Measurements from ENCODE around the gene RNF111. TPM values are rescaled to one million over a fixed set of nuclear protein-coding genes. Genes with fewer than 3 reads are reported as not detected.

RNF111 gene
- total RNA-seq, 2 experiments from 2014 or later: 32.3 to 37.2 TPM

GRCh38 chr15:59039225-59039624 is 51.8 kb downstream of the RNF111 start:
- POLR2A ChIA-PET: interaction anchor here (0.6 to 1.0 kb wide), 2 partner anchors 13 to 66 kb away, joined by 3 read pairs; partner anchors contain the start of gene CCNB2
- CTCF ChIA-PET: interaction anchor here (2.8 kb wide), 1 partner anchor 14 kb away, joined by 9 read pairs; no protein-coding TSS in a partner anchor
- Mint-ChIP-seq H3K4me3 (no peak overlapping the region), H3K36me3 (ENCODE audit: low read depth) (peaks cover 55% of the 10 kb centered on the region), H3K9me3 (peaks cover 10% of the 10 kb centered on the region), H3K27ac (peak overlapping the region; percentile 27), H3K4me1 (peaks cover 36% of the 10 kb centered on the region), H3K27me3 (no peaks in the 10 kb centered on the region)
- no peak for DNase-seq

- peaks cover 31% of the 10 kb centered on the region for H3K4me1 Mint-ChIP-seq
- H3K27me3 Mint-ChIP-seq: no peaks in the 10 kb centered on the region
- CTCF ChIA-PET: interaction anchor here (0.7 to 1.7 kb wide), 3 partner anchors 10 to 734 kb away, joined by 3 to 6 read pairs (median 4); no protein-coding TSS in a partner anchor
- H3K4me3 Mint-ChIP-seq: no peak overlapping the region
- H3K36me3 Mint-ChIP-seq (ENCODE audit: low read depth): peaks cover 40% of the 10 kb centered on the region
- H3K27ac Mint-ChIP-seq: no peak overlapping the region
- POLR2A ChIA-PET: no interaction called here
- DNase-seq: no peak
- H3K9me3 Mint-ChIP-seq: peaks cover 4% of the 10 kb centered on the region
Measured at GRCh38 chr15:59042041-59042440, 54.6 kb downstream of the RNF111 start.

- Mint-ChIP-seq H3K27ac (no peak overlapping the region), H3K9me3 (no peaks in the 10 kb centered on the region), H3K36me3 (ENCODE audit: low read depth) (peaks cover 36% of the 10 kb centered on the region), H3K4me3 (no peak overlapping the region), H3K27me3 (no peaks in the 10 kb centered on the region), H3K4me1 (peaks cover 27% of the 10 kb centered on the region)
- ChIA-PET POLR2A (interaction anchor here (0.7 kb wide), 1 partner anchor 60 kb away, joined by 3 read pairs; no protein-coding TSS in a partner anchor), CTCF (no interaction called here)
- no peak for DNase-seq
Measured at GRCh38 chr15:59048897-59049296, 61.4 kb downstream of the RNF111 start.

GRCh38 chr15:59051873-59052861 is 64.7 kb downstream of the RNF111 start:
- Mint-ChIP-seq H3K36me3 (ENCODE audit: low read depth) (peaks cover 51% of the 10 kb centered on the region), H3K4me1 (peaks cover 32% of the 10 kb centered on the region), H3K27me3 (no peaks in the 10 kb centered on the region), H3K9me3 (no peaks in the 10 kb centered on the region), H3K4me3 (peak overlapping the region; percentile 52), H3K27ac (peak overlapping the region; percentile 89)
- DNase-seq: no peak
- ChIA-PET POLR2A (interaction anchor here (0.6 to 1.7 kb wide), 9 partner anchors 12 to 72 kb away, joined by 3 to 11 read pairs (median 3); partner anchors contain the start of genes CCNB2 and RNF111), CTCF (interaction anchor here (0.7 to 3.2 kb wide), 4 partner anchors 11 to 125 kb away, joined by 3 to 9 read pairs (median 4); no protein-coding TSS in a partner anchor)

GRCh38 chr15:59052915-59053407 is 65.5 kb downstream of the RNF111 start:
- peaks cover 32% of the 10 kb centered on the region for H3K4me1 Mint-ChIP-seq
- H3K36me3 Mint-ChIP-seq (ENCODE audit: low read depth): peaks cover 52% of the 10 kb centered on the region
- no peak for DNase-seq
- H3K4me3 Mint-ChIP-seq: peak overlapping the region; percentile 6
- CTCF ChIA-PET: interaction anchor here (1.7 to 3.2 kb wide), 2 partner anchors 11 to 14 kb away, joined by 6 to 9 read pairs; no protein-coding TSS in a partner anchor
- peak overlapping the region; percentile 76 for H3K27ac Mint-ChIP-seq
- no peaks in the 10 kb centered on the region for H3K27me3 Mint-ChIP-seq
- POLR2A ChIA-PET: interaction anchor here (0.7 to 1.7 kb wide), 6 partner anchors 11 to 65 kb away, joined by 3 to 11 read pairs (median 4); partner anchors contain the start of genes CCNB2 and RNF111
- H3K9me3 Mint-ChIP-seq: no peaks in the 10 kb centered on the region

- Mint-ChIP-seq H3K36me3 (ENCODE audit: low read depth) (peaks cover 51% of the 10 kb centered on the region), H3K4me3 (no peak overlapping the region), H3K9me3 (no peaks in the 10 kb centered on the region), H3K27me3 (no peaks in the 10 kb centered on the region), H3K4me1 (peaks cover 32% of the 10 kb centered on the region), H3K27ac (peak overlapping the region; percentile 76)
- CTCF ChIA-PET: interaction anchor here (1.4 to 3.2 kb wide), 2 partner anchors 12 to 14 kb away, joined by 3 to 9 read pairs; no protein-coding TSS in a partner anchor
- POLR2A ChIA-PET: interaction anchor here (0.6 to 1.5 kb wide), 5 partner anchors 9 to 66 kb away, joined by 3 to 5 read pairs (median 4); partner anchors contain the start of gene CCNB2
- DNase-seq: no peak
Measured at GRCh38 chr15:59053482-59053881, 66.0 kb downstream of the RNF111 start.

GRCh38 chr15:59059076-59059597 is 71.7 kb downstream of the RNF111 start:
- no peaks in the 10 kb centered on the region for H3K9me3 Mint-ChIP-seq

GRCh38 chr15:59060348-59060747 is 72.9 kb downstream of the RNF111 start:
- POLR2A ChIA-PET: interaction anchor here (0.6 kb wide), 1 partner anchor 184 kb away, joined by 3 read pairs; no protein-coding TSS in a partner anchor
- CTCF ChIA-PET: interaction anchor here (0.6 kb wide), 1 partner anchor 976 kb away, joined by 3 read pairs; no protein-coding TSS in a partner anchor
- H3K27ac Mint-ChIP-seq: no peak overlapping the region
- H3K27me3 Mint-ChIP-seq: no peaks in the 10 kb centered on the region
- no peak overlapping the region for H3K4me3 Mint-ChIP-seq
- H3K36me3 Mint-ChIP-seq (ENCODE audit: low read depth): peaks cover 64% of the 10 kb centered on the region
- no peaks in the 10 kb centered on the region for H3K9me3 Mint-ChIP-seq
- peaks cover 16% of the 10 kb centered on the region for H3K4me1 Mint-ChIP-seq
- DNase-seq: no peak

More at GRCh38 chr15:59059076-59059597, 71.7 kb downstream of the RNF111 start:
- CTCF ChIA-PET: no interaction called here
- H3K27me3 Mint-ChIP-seq: no peaks in the 10 kb centered on the region
- POLR2A ChIA-PET: interaction anchor here (1.3 kb wide), 1 partner anchor 77 kb away, joined by 4 read pairs; no protein-coding TSS in a partner anchor
- no peak overlapping the region for H3K4me3 Mint-ChIP-seq
- H3K27ac Mint-ChIP-seq: no peak overlapping the region
- peaks cover 23% of the 10 kb centered on the region for H3K4me1 Mint-ChIP-seq
- H3K36me3 Mint-ChIP-seq (ENCODE audit: low read depth): peaks cover 66% of the 10 kb centered on the region
- DNase-seq: no peak

- peaks cover 81% of the 10 kb centered on the region for H3K36me3 Mint-ChIP-seq (ENCODE audit: low read depth)
- POLR2A ChIA-PET: interaction anchor here (1.1 to 1.4 kb wide), 2 partner anchors 9 kb away, joined by 4 to 5 read pairs; no protein-coding TSS in a partner anchor
- H3K27me3 Mint-ChIP-seq: no peaks in the 10 kb centered on the region
- CTCF ChIA-PET: interaction anchor here (1.6 kb wide), 1 partner anchor 72 kb away, joined by 3 read pairs; no protein-coding TSS in a partner anchor
- H3K4me3 Mint-ChIP-seq: no peak overlapping the region
- no peak overlapping the region for H3K27ac Mint-ChIP-seq
- no peaks in the 10 kb centered on the region for H3K9me3 Mint-ChIP-seq
- DNase-seq: no peak
- peaks cover 19% of the 10 kb centered on the region for H3K4me1 Mint-ChIP-seq
Measured at GRCh38 chr15:59063042-59063441, 75.6 kb downstream of the RNF111 start.

- Mint-ChIP-seq H3K9me3 (no peaks in the 10 kb centered on the region), H3K4me1 (peaks cover 16% of the 10 kb centered on the region), H3K27me3 (no peaks in the 10 kb centered on the region), H3K4me3 (no peak overlapping the region), H3K27ac (no peak overlapping the region), H3K36me3 (ENCODE audit: low read depth) (peaks cover 74% of the 10 kb centered on the region)
- ChIA-PET POLR2A (no interaction called here), CTCF (no interaction called here)
- DNase-seq: no peak
Measured at GRCh38 chr15:59069430-59069829, 82.0 kb downstream of the RNF111 start.

GRCh38 chr15:59074607-59075006 is 87.1 kb downstream of the RNF111 start:
- Mint-ChIP-seq H3K4me3 (no peak overlapping the region), H3K4me1 (peaks cover 17% of the 10 kb centered on the region), H3K27ac (peak overlapping the region; percentile 64), H3K27me3 (no peaks in the 10 kb centered on the region), H3K36me3 (ENCODE audit: low read depth) (peaks cover 61% of the 10 kb centered on the region), H3K9me3 (no peaks in the 10 kb centered on the region)
- no peak for DNase-seq
- ChIA-PET CTCF (no interaction called here), POLR2A (interaction anchor here (0.9 to 1.3 kb wide), 3 partner anchors 8 to 22 kb away, joined by 3 to 5 read pairs (median 4); no protein-coding TSS in a partner anchor)

- Mint-ChIP-seq H3K36me3 (ENCODE audit: low read depth) (peaks cover 50% of the 10 kb centered on the region), H3K4me1 (no peaks in the 10 kb centered on the region), H3K9me3 (no peaks in the 10 kb centered on the region), H3K4me3 (no peak overlapping the region), H3K27ac (no peak overlapping the region), H3K27me3 (no peaks in the 10 kb centered on the region)
- DNase-seq: no peak
- ChIA-PET CTCF (no interaction called here), POLR2A (no interaction called here)
Measured at GRCh38 chr15:59087731-59088130, 100.3 kb downstream of the RNF111 start.

Measured in activated CD4-positive, alpha-beta memory T cell treated with anti-CD3 and anti-CD28 coated beads, Interleukin-2, amount 10 ng/mL, durations not matched to agents 7 days and 5 days (primary cell).